Measurements from ENCODE around the gene AP2B1. TPM values are rescaled to one million over a fixed set of nuclear protein-coding genes. Genes with fewer than 3 reads are reported as not detected.

The AP2B1 gene
- total RNA-seq, 3 donors from 2014 or later, result 127 to 177 (median 153) TPM

DNA sequence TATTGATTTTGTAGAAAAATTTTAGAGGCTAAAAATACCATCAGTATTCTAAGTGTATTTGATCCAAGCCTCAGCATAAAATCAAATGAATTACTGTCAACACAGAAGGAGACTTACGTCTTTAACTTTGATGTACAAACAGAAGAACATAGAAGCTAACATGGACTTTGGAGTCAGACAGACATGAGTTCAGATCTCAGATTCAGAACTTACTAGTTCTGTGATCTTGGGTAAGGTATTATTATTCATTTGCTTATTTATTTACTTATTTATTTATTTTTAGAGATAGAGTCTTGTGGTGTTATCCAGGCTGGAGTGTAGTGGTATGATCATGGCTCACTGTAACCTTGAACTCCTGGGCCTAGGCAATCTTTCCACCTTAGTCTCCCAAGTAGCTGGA is 45.7 kb upstream of the AP2B1 start:
- Histone ChIP-seq H3K4me3 (no peak overlapping the region), H3K9me3 (no peaks in the 10 kb centered on the region), H3K4me1 (ENCODE audit: low read depth) (no peaks in the 10 kb centered on the region), H3K36me3 (ENCODE audit: low read depth) (no peaks in the 10 kb centered on the region)
- no peak for ATAC-seq
- no peak for DNase-seq
- TF ChIP-seq, protein P1, sequence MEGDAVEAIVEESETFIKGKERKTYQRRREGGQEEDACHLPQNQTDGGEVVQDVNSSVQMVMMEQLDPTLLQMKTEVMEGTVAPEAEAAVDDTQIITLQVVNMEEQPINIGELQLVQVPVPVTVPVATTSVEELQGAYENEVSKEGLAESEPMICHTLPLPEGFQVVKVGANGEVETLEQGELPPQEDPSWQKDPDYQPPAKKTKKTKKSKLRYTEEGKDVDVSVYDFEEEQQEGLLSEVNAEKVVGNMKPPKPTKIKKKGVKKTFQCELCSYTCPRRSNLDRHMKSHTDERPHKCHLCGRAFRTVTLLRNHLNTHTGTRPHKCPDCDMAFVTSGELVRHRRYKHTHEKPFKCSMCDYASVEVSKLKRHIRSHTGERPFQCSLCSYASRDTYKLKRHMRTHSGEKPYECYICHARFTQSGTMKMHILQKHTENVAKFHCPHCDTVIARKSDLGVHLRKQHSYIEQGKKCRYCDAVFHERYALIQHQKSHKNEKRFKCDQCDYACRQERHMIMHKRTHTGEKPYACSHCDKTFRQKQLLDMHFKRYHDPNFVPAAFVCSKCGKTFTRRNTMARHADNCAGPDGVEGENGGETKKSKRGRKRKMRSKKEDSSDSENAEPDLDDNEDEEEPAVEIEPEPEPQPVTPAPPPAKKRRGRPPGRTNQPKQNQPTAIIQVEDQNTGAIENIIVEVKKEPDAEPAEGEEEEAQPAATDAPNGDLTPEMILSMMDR (IDR thresholded peaks at IDR 0.05), result no peak
- intact Hi-C loops (cut with DNase I, micrococcal nuclease), result no loop called here

DNA sequence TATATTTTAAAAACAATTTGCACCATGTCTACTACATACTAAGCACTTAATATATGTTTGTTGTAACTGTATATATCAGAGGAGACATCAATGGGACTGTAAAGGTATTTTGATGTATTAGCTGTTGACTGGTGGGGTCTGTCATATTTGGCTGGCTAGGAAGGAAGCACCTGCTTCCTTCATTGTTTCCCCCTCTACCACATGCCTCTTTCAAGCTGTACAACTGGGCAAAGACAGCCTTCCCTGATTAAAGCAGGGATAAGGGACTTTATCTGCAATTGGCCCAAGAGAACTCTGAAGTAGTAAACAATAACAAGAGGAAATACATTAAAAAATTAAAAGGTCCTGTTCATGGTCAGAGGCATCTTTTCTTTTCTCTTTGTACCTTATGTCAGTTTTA is 44.1 kb upstream of the AP2B1 start:
- TF ChIP-seq, protein P1 (IDR thresholded peaks at IDR 0.05), result no peak
- Histone ChIP-seq H3K36me3 (ENCODE audit: low read depth) (no peaks in the 10 kb centered on the region), H3K4me3 (no peak overlapping the region), H3K4me1 (ENCODE audit: low read depth) (no peaks in the 10 kb centered on the region), H3K9me3 (no peaks in the 10 kb centered on the region)
- ATAC-seq (no peak), DNase-seq (no peak)
- intact Hi-C loops (cut with DNase I, micrococcal nuclease), result no loop called here

- Histone ChIP-seq H3K36me3 (ENCODE audit: low read depth) (no peaks in the 10 kb centered on the region), H3K4me3 (no peak overlapping the region), H3K4me1 (ENCODE audit: low read depth) (no peaks in the 10 kb centered on the region), H3K9me3 (no peaks in the 10 kb centered on the region)
- ATAC-seq (no peak), DNase-seq (no peak)
- intact Hi-C loops (cut with DNase I, micrococcal nuclease), result no loop called here
- TF ChIP-seq, protein P1 (IDR thresholded peaks at IDR 0.05), result no peak
Measured at GRCh38 chr17:35543856-35544255, 43.3 kb upstream of the AP2B1 start.

GRCh38 chr17:35545150-35545549 is 42.0 kb upstream of the AP2B1 start:
- Histone ChIP-seq H3K36me3 (ENCODE audit: low read depth) (no peaks in the 10 kb centered on the region), H3K4me3 (no peak overlapping the region), H3K9me3 (no peaks in the 10 kb centered on the region), H3K4me1 (ENCODE audit: low read depth) (no peaks in the 10 kb centered on the region)
- ATAC-seq (no peak), DNase-seq (no peak)
- TF ChIP-seq, protein P1 (IDR thresholded peaks at IDR 0.05), result no peak
- intact Hi-C loops (cut with DNase I, micrococcal nuclease), result no loop called here

DNA sequence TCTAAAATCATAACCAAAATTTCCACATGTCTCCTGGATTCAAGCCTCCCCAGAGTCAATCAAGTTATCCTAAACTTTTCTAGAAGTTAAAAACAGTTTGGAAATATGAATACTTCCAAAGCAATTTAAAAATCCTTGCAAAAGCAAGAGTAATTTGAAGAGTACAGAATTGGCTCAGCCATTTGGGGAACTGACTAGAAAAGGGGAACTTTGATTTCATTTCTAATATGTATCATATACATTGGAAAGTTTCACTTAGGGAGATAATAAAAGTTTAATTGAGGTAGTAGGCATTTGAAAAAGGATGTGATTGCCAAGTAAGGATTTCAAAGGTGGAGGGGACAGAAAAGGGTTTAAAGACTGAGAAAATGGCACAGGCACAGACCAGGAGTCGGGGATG is 40.6 kb upstream of the AP2B1 start:
- H3K4me1 ChIP-seq (ENCODE audit: low read depth), result no peaks in the 10 kb centered on the region
- TF ChIP-seq, protein P1 (IDR thresholded peaks at IDR 0.05), result no peak
- H3K4me3 ChIP-seq, result no peak overlapping the region
- H3K36me3 ChIP-seq (ENCODE audit: low read depth), result no peaks in the 10 kb centered on the region
- H3K9me3 ChIP-seq, result no peaks in the 10 kb centered on the region
- intact Hi-C loops (cut with DNase I, micrococcal nuclease), result no loop called here
- no peak for ATAC-seq
- DNase-seq, result no peak

GRCh38 chr17:35548208-35548810 is 38.8 kb upstream of the AP2B1 start:
- no peak for DNase-seq
- TF ChIP-seq, protein P1 (IDR thresholded peaks at IDR 0.05), result no peak
- H3K9me3 ChIP-seq, result no peaks in the 10 kb centered on the region
- H3K4me3 ChIP-seq, result no peak overlapping the region
- no peaks in the 10 kb centered on the region for H3K36me3 ChIP-seq (ENCODE audit: low read depth)
- no peaks in the 10 kb centered on the region for H3K4me1 ChIP-seq (ENCODE audit: low read depth)
- no peak for ATAC-seq
- intact Hi-C loops (cut with DNase I, micrococcal nuclease), result no loop called here

Data from mucosa of descending colon (tissue), 3 donors.